Heart right ventricle (tissue), 16 donors: Measurements from ENCODE around the gene NCBP3. TPM values are rescaled to one million over a fixed set of nuclear protein-coding genes. Genes with fewer than 3 reads are reported as not detected.

Experiments used
- ATAC-seq, 8 donors: fragments of 200-7000 bp; cut with Tn5 transposase; one replicate each; pipeline ENCODE4 v1.9.1; 2020; ENCODE audit warnings: mild to moderate bottlenecking in 8 of 8, moderate library complexity in 8 of 8, moderate number of reproducible peaks in 1 of 8
- DNase-seq, 2 donors: peaks; one replicate each; pipeline ENCODE4 v3.0.0-alpha.2; 2020
- H3K27ac ChIP-seq, 10 donors: fragments of 200-600 bp; sonication (generic) in 2 of 10; one replicate each; pipeline versions ENCODE4 v1.5.0 to v1.8.0; 2020 to 2022; ENCODE audit warnings: mild to moderate bottlenecking in 3 of 10
- H3K27me3 ChIP-seq, 7 donors: fragments of 200-600 bp; one replicate each; pipeline ENCODE4 v1.8.0; 2021 to 2022; ENCODE audit warnings: mild to moderate bottlenecking in 2 of 7
- H3K36me3 ChIP-seq, 9 donors: fragments of 200-600 bp; sonication (generic) in 1 of 9; one replicate each; pipeline versions ENCODE4 v1.5.0 to v1.8.0; 2020 to 2022; ENCODE audit warnings: mild to moderate bottlenecking in 2 of 9
- H3K4me1 ChIP-seq, 9 donors: fragments of 200-600 bp; sonication (generic) in 1 of 9; one replicate each; pipeline versions ENCODE4 v1.5.0 to v1.8.0; 2020 to 2022; ENCODE audit warnings: mild to moderate bottlenecking in 4 of 9
- H3K4me3 ChIP-seq, 10 donors: fragments of 200-600 bp; sonication (generic) in 2 of 10; one replicate each; pipeline versions ENCODE4 v1.5.0 to v1.8.0; 2020 to 2022; ENCODE audit warnings: mild to moderate bottlenecking in 7 of 10, moderate library complexity in 2 of 10
- H3K9me3 ChIP-seq, 11 donors: fragments of 200-600 bp in 10 of 11; sonication (generic) in 2 of 11; one replicate each; pipeline versions ENCODE4 v1.5.0 to v1.8.0; 2013 to 2022; ENCODE audit warnings: mild to moderate bottlenecking in 2 of 11, control low read depth in 1 of 11, moderate library complexity in 1 of 11
- CTCF ChIP-seq, 9 donors: fragments of 200-600 bp; sonication (generic) in 2 of 9; IDR thresholded peaks; one replicate each; pipeline versions ENCODE4 v1.5.0 to v1.8.0; 2021 to 2022; ENCODE audit warnings: antibody characterized with exemption in 9 of 9, mild to moderate bottlenecking in 5 of 9, moderate library complexity in 1 of 9
- WGBS, 2 donors: extraction: QIAGEN DNeasy Blood & Tissue Kit; methylation state at CpG; one replicate each; pipeline ENCODE4 v1.1.7; 2013; ENCODE audit warnings: inconsistent platforms in 1 of 2; 5-methylcytosine and 5-hydroxymethylcytosine counted together
- intact Hi-C, 10 donors: fragments of 100-400 bp; cut with DNase I; formaldehyde crosslinking; loops; one replicate each; pipeline versions ENCODE4 v1.11.1 to v1.14.2; 2022
- polyA plus RNA-seq, 2 donors: library from polyadenylated mRNA; stranded (reverse); fragments of 200-250 nt; gene quantifications; one replicate each; pipeline ENCODE4 v1.2.3, GENCODE V29; 2013
- total RNA-seq, 10 donors: library from RNA; stranded (reverse); fragmentation: NEBNext Ultra II Directional in 3 of 10; extraction: Animal tissue kit (Norgen Biotek cat#: 25700) in 3 of 10; gene quantifications; one replicate each; pipeline versions ENCODE4 v1.2.1 to v1.2.4, GENCODE V29; 2021 to 2023
- donor health status: Arrhythmogenic right ventricular cardiomyopathy.
- donor health status: ischemic (EF 13 %, LVEDD 7.1; RV severe dilation, severe dysfunction).
- donor health status: healthy with polysubstance abuse.
- donor health status: DM: no; HTN: yes; CAD: no.
- donor health status: DM: no; HTN: no; CAD: no.
- donor health status: ischemic (EF 25% LVEDD 6.9; RV normal size, moderate dysfunction).
- donor health status: ischemic (EF 25% LVEDD 5.7; RV mildly dilated, moderate dysfunction).
- donor health status: healthy.
- donor health status: DM: yes; HTN: yes; CAD: no.
- donor health status: Ischemic cardiomyopathy.
- donor health status: ischemic (EF 35%, LVEDD 5.7; RV mildly dilated, moderate dysfunction).
- donor health status: nonischemic (EF 11% LVEDD 7.7; RV severe dilation, severe dysfunction).
- donor health status: DM: yes; HTN: yes; CAD: no.
- donor health status: PGD.
- donor health status: ischemic (EF 29% LVEDD 5.4; RV normal size, mild dysfunction).
- donor health status: nonischemic (EF 23%, LVEDD 6.1; RV moderate dilation, normal function).

The NCBP3 gene
- total and polyA plus RNA-seq, 12 donors, result 7.3 to 30.9 (median 21.0) TPM

GRCh38 chr17:3765981-3766380 is 80.1 kb downstream of the NCBP3 start:
- TF ChIP-seq CTCF (IDR thresholded peaks at IDR 0.05), result no peak
- WGBS, 2 donors, result 87 to 89% methylated on average over 9 of the region's 9 CpGs
- intact Hi-C loops, result no loop called here
- Histone ChIP-seq H3K4me3 (no peak overlapping the region), H3K9me3 (peaks cover 0 to 8% (median 0%) of the 10 kb centered on the region in 11 donors), H3K27me3 (peaks cover 0 to 7% (median 0%) of the 10 kb centered on the region in 7 donors), H3K4me1 (peaks cover 0 to 10% (median 0%) of the 10 kb centered on the region in 9 donors), H3K27ac (peak overlapping the region in 1 of 10 donors; percentile 62), H3K36me3 (no peaks in the 10 kb centered on the region)
- no peak for DNase-seq
- ATAC-seq, result no peak

- no peak for TF ChIP-seq CTCF (IDR thresholded peaks at IDR 0.05)
- Histone ChIP-seq H3K27ac (peak overlapping the region in 1 of 10 donors; percentile 62), H3K4me1 (peaks cover 0 to 10% (median 0%) of the 10 kb centered on the region in 9 donors), H3K4me3 (no peak overlapping the region), H3K27me3 (peaks cover 0 to 2% (median 0%) of the 10 kb centered on the region in 7 donors), H3K9me3 (peaks cover 0 to 19% (median 2%) of the 10 kb centered on the region in 11 donors), H3K36me3 (no peaks in the 10 kb centered on the region)
- ATAC-seq, result no peak
- intact Hi-C loops, result no loop called here
- 66 to 75% methylated on average over 3 of the region's 3 CpGs for WGBS, 2 donors
- DNase-seq, result no peak
Measured at GRCh38 chr17:3763777-3764170, 82.3 kb downstream of the NCBP3 start.

- Histone ChIP-seq H3K27ac (peak overlapping the region in 1 of 10 donors; percentile 62), H3K4me1 (peaks cover 0 to 10% (median 0%) of the 10 kb centered on the region in 9 donors), H3K9me3 (peaks cover 0 to 19% (median 2%) of the 10 kb centered on the region in 11 donors), H3K36me3 (no peaks in the 10 kb centered on the region), H3K4me3 (no peak overlapping the region), H3K27me3 (no peaks in the 10 kb centered on the region)
- no peak for ATAC-seq
- DNase-seq, result no peak
- TF ChIP-seq CTCF (IDR thresholded peaks at IDR 0.05), result no peak
- WGBS, 2 donors, result 90 to 92% methylated on average over 14 of the region's 14 CpGs
- intact Hi-C loops, result no loop called here
Measured at GRCh38 chr17:3762922-3763776, 82.9 kb downstream of the NCBP3 start.

GRCh38 chr17:3761918-3762380 is 84.1 kb downstream of the NCBP3 start:
- no peak for ATAC-seq
- Histone ChIP-seq H3K36me3 (no peaks in the 10 kb centered on the region), H3K4me1 (peaks cover 0 to 10% (median 0%) of the 10 kb centered on the region in 9 donors), H3K27ac (no peak overlapping the region), H3K27me3 (no peaks in the 10 kb centered on the region), H3K4me3 (no peak overlapping the region), H3K9me3 (peaks cover 0 to 19% (median 2%) of the 10 kb centered on the region in 11 donors)
- DNase-seq, result no peak
- TF ChIP-seq CTCF (IDR thresholded peaks at IDR 0.05), result no peak
- 75 to 85% methylated on average over 16 of the region's 16 CpGs for WGBS, 2 donors
- intact Hi-C loops, result no loop called here
